ENCODE results near the gene COPS6. TPM values are rescaled to one million over a fixed set of nuclear protein-coding genes. Genes with fewer than 3 reads are reported as not detected.
A peak's percentile ranks its signal among the peaks of the same experiment; 100 is the strongest.

COPS6 gene
- total RNA-seq, 4 donors from 2014 or later = 41.6 to 69.0 (median 50.0) TPM

DNA sequence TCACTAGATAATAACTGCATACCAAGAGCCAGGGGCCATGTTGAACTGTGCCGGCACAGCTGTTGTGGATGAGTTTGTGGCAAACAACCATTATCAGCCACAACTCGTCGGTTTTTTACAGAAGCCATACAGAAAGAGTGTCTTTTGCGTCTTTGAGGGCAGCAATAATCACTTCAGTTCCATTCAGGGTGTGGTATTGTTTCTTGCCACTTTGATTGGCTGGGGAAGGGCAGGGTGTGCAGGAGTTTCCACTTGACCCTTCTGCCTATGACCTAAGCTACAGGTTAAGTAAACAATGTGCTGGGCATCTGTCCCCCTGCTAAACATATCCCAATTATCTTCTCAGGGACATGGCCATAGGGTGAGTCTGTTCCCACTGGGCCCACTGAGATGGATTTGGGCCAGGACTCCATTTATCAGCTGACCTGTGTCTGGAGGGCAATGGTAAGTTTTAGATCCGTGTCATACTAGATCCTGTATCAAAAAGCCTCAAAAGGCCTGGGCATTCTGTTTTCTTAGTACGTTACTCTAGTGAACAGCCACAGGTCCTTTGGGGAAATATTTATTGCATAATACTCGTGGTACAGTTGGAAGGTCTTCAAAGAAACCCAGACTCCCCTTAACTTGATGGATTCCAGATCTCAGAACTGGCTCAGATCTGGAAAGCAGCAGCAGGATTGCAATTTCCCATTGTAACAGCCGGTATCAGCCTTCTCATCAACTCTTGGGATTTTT is 23.1 kb upstream of the COPS6 start:
- DNase-seq (ENCODE audit: low spot score) (no peak), ATAC-seq (ENCODE audit: low FRiP score) (peak; percentile 83)

DNA sequence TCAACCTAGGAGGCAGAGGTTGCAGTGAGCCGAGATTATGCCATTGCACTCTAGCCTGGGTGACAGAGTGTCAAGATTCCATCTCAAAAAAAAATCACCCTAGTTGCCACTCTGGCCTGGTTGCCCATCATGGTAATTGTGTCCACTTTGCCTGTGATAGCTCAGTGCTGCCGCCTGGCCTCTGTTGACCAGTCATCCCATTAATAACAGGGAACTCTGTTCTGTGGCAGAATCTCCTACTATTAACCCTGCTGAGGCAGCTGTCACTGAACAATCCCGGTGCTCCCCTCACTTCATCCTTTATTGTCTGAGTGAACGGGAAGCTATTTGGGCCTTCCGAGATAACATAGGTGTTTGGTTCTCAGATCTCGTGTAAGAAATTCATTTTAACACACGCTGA is 21.8 kb upstream of the COPS6 start:
- DNase-seq (ENCODE audit: low spot score) (no peak), ATAC-seq (ENCODE audit: low FRiP score) (no peak)
- TF ChIP-seq, protein P1, sequence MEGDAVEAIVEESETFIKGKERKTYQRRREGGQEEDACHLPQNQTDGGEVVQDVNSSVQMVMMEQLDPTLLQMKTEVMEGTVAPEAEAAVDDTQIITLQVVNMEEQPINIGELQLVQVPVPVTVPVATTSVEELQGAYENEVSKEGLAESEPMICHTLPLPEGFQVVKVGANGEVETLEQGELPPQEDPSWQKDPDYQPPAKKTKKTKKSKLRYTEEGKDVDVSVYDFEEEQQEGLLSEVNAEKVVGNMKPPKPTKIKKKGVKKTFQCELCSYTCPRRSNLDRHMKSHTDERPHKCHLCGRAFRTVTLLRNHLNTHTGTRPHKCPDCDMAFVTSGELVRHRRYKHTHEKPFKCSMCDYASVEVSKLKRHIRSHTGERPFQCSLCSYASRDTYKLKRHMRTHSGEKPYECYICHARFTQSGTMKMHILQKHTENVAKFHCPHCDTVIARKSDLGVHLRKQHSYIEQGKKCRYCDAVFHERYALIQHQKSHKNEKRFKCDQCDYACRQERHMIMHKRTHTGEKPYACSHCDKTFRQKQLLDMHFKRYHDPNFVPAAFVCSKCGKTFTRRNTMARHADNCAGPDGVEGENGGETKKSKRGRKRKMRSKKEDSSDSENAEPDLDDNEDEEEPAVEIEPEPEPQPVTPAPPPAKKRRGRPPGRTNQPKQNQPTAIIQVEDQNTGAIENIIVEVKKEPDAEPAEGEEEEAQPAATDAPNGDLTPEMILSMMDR (IDR thresholded peaks at IDR 0.05) = no peak

More for the DNA sequence above, 23.1 kb upstream of the COPS6 start:
- TF ChIP-seq, protein P1 (IDR thresholded peaks at IDR 0.05) = no peak

DNA sequence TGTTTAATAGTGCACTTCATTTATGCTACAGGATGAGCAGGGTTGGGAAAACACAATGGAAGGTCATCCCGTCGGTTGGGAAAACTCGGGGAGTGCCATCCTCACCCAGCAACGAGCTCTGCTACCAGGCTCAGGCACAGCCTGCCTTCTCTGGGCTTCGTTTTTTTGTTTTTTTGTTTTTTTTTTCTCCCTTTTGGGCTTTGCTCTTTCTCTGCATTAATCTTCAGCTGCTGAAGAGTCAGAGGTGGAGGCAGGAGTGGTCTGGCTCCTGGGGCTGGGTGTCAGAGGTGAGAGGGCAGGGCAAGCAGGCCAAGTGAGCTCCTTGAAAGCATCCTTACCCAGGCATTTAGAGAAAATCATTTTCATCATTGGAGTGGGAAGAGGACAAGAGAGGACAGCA is 18.8 kb upstream of the COPS6 start:
- ATAC-seq (ENCODE audit: low FRiP score) = no peak
- no peak for DNase-seq (ENCODE audit: low spot score)

DNA sequence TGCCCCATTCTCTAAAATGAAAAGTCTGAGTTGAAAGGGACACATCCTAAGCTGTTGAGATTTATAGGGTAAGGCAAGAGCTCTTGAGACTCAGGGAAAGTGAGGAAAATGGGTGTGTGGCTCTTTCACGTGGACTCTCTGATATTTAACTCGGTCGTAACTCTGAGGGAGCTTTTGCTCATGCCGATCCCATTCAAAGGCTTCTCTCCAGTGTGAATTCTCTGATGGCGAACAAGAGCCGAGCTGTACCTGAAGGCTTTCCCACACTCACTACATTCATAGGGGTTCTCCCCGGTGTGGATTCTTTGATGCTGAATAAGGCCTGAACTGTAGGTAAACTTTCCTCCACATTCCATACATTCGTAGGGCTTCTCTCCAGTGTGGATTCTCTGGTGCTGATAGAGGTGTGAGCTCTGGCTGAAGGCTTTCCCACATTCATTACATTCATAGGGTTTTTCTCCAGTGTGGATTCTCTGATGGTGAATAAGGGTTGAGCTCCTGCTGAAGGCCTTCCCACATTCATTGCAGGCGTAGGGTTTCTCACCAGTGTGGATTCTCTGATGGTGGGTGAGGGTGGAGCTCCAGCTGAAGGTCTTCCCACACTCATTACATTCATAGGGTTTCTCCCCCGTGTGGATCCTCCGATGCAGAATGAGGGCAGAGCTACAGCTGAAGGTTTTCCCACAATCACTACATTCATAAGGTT is 17.6 kb upstream of the COPS6 start:
- TF ChIP-seq, protein P1 (IDR thresholded peaks at IDR 0.05) = no peak
- ATAC-seq (ENCODE audit: low FRiP score) = no peak
- no peak for DNase-seq (ENCODE audit: low spot score)

More for the DNA sequence above, 18.8 kb upstream of the COPS6 start:
- TF ChIP-seq, protein P1 (IDR thresholded peaks at IDR 0.05) = no peak

DNA sequence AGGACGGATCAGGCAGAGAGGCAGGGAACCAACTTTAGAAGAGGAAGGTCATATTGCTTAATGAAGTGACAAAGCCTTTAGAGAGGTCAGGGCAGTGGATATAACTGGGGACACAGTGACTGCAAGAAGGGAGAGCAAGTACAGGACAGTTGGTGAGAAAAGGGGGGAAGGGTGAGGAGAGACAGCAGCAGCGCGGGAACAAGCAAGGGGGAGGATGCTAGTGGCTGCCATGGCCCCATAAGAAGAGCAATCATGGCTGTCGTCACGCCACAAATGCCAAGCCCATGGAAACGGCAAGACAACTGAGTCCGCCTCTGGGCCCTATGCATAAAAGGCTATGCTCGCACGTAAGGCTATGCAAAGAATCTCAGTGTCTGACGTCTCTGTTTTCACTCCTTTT is 16.3 kb upstream of the COPS6 start:
- ATAC-seq (ENCODE audit: low FRiP score) = no peak
- DNase-seq (ENCODE audit: low spot score) = no peak
- TF ChIP-seq, protein P1 (IDR thresholded peaks at IDR 0.05) = no peak

DNA sequence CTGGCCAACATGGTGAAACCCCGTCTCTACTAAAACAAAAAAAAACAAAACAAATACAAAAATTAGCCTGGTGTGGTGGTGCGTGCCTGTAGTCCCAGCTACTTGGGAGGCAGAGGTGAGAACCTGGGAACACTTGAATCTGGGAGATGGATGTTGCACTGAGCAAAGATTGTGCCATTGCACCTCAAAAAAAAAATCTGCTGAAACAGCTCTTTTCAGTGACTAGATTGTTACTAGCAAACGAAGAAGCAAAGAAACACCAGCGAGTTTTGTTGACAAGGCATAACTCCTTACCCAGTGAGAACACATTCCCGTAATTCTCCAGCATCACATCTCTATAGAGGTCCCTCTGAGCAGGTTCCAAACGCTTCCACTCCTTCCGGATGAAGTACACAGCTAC is 13.9 kb upstream of the COPS6 start:
- ATAC-seq (ENCODE audit: low FRiP score) = no peak
- DNase-seq (ENCODE audit: low spot score) = no peak
- TF ChIP-seq, protein P1 (IDR thresholded peaks at IDR 0.05) = no peak

DNA sequence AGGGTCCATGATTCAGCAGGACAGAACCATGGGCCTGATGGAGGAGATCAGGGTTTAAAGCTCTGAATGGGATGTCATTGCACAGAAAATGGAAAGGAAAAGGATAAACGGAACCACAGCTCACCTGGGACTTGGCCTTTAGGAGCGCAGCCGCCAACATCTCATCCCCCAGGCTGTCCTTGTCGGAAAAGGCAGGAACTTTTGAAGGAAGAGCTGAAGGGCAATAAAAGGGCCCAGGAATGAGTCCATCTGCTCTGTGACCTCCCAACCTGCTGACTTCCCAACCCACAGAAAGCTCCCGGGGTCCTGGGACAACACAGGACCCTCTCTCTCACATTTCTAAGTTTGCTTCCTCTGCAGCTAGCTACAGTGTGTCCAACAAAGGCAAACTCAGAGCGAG is 13.4 kb upstream of the COPS6 start:
- TF ChIP-seq, protein P1 (IDR thresholded peaks at IDR 0.05) = no peak
- DNase-seq (ENCODE audit: low spot score) (no peak), ATAC-seq (ENCODE audit: low FRiP score) (no peak)
